DOHH2 (cell line): ENCODE data around the gene KRTAP3-2.

Experiments
- CTCF ChIP-seq: fragments of 200-600 bp; sonication (generic); IDR thresholded peaks from one replicate; pipeline ENCODE4 v1.5.1; 2014; ENCODE audit warnings: antibody characterized with exemption, mild to moderate bottlenecking, low read depth, low read length; ENCODE audit not compliant: poor library complexity, severe bottlenecking
- EZH2phosphoT487 ChIP-seq: fragments of 200-600 bp; sonication (generic); IDR thresholded peaks from 2 replicates; pipeline ENCODE4 v1.6.1; 2017; ENCODE audit warnings: borderline replicate concordance, mild to moderate bottlenecking, antibody characterized with exemption, low read length, moderate library complexity, mixed read lengths

- TF ChIP-seq CTCF (no peak), EZH2phosphoT487 (no peak)
Measured at GRCh38 chr17:41001795-41002194, 2.1 kb upstream of the KRTAP3-2 start.
